NCI-H82 (cell line): ENCODE measurements around the gene SIGLEC1.

Experiments
- DNase-seq: peaks from one replicate; lab custom pipeline; 2025; lab: John Stamatoyannopoulos, UW

The SIGLEC1 gene

GRCh38 chr20:3679749-3680700 is 32.4 kb downstream of the SIGLEC1 start:
- DNase-seq = no peak

GRCh38 chr20:3678856-3679720 is 33.3 kb downstream of the SIGLEC1 start:
- DNase-seq = no peak

- DNase-seq = no peak
These were observed 34.2 kb downstream of the SIGLEC1 start for GRCh38 chr20:3678198-3678597.

- DNase-seq = no peak
These were observed 34.7 kb downstream of the SIGLEC1 start for GRCh38 chr20:3677733-3678132.

GRCh38 chr20:3674995-3675900 is 37.2 kb downstream of the SIGLEC1 start:
- DNase-seq = no peak

GRCh38 chr20:3674447-3674846 is 38.0 kb downstream of the SIGLEC1 start:
- DNase-seq = no peak

GRCh38 chr20:3673221-3674070 is 39.0 kb downstream of the SIGLEC1 start:
- no peak for DNase-seq

- no peak for DNase-seq
These were observed 39.7 kb downstream of the SIGLEC1 start for GRCh38 chr20:3672547-3673171.

GRCh38 chr20:3671986-3672546 is 40.3 kb downstream of the SIGLEC1 start:
- no peak for DNase-seq

GRCh38 chr20:3670945-3671344 is 41.5 kb downstream of the SIGLEC1 start:
- no peak for DNase-seq

GRCh38 chr20:3670511-3670910 is 41.9 kb downstream of the SIGLEC1 start:
- no peak for DNase-seq

- DNase-seq = no peak
These were observed 42.6 kb downstream of the SIGLEC1 start for GRCh38 chr20:3669710-3670367.

- DNase-seq = no peak
These were observed 44.9 kb downstream of the SIGLEC1 start for GRCh38 chr20:3667434-3668037.

- no peak for DNase-seq
These were observed 48.5 kb downstream of the SIGLEC1 start for GRCh38 chr20:3663858-3664257.

GRCh38 chr20:3663031-3663701 is 49.2 kb downstream of the SIGLEC1 start, which contains the start of gene GFRA4:
Gene GFRA4 (minus strand): TSS chr20:3663399. CDS start chr20:3663399, 0 bp downstream.
- peak; percentile 16 for DNase-seq
